Activated CD4-positive, alpha-beta T cell treated with anti-CD3 and anti-CD28 coated beads, Interleukin-2, Interleukin-4, amounts not matched to agents 100 ng/mL and 50 ng/mL, durations not matched to agents 16 hours and 8 hours (primary cell): Measurements from ENCODE around the gene TBC1D5.
"Not testable (repeated sequence)": the region's sequence is repeated elsewhere in the genome, so short reads cannot be mapped to it uniquely, and the experiment has no call there.

Experiments
- DNase-seq: peaks from one replicate; pipeline ENCODE4 v3.0.0-alpha.2; 2020; ENCODE audit warnings: low spot score

The TBC1D5 gene, protein sequence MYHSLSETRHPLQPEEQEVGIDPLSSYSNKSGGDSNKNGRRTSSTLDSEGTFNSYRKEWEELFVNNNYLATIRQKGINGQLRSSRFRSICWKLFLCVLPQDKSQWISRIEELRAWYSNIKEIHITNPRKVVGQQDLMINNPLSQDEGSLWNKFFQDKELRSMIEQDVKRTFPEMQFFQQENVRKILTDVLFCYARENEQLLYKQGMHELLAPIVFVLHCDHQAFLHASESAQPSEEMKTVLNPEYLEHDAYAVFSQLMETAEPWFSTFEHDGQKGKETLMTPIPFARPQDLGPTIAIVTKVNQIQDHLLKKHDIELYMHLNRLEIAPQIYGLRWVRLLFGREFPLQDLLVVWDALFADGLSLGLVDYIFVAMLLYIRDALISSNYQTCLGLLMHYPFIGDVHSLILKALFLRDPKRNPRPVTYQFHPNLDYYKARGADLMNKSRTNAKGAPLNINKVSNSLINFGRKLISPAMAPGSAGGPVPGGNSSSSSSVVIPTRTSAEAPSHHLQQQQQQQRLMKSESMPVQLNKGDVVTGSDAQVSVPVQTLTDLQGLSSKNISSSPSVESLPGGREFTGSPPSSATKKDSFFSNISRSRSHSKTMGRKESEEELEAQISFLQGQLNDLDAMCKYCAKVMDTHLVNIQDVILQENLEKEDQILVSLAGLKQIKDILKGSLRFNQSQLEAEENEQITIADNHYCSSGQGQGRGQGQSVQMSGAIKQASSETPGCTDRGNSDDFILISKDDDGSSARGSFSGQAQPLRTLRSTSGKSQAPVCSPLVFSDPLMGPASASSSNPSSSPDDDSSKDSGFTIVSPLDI

DNA sequence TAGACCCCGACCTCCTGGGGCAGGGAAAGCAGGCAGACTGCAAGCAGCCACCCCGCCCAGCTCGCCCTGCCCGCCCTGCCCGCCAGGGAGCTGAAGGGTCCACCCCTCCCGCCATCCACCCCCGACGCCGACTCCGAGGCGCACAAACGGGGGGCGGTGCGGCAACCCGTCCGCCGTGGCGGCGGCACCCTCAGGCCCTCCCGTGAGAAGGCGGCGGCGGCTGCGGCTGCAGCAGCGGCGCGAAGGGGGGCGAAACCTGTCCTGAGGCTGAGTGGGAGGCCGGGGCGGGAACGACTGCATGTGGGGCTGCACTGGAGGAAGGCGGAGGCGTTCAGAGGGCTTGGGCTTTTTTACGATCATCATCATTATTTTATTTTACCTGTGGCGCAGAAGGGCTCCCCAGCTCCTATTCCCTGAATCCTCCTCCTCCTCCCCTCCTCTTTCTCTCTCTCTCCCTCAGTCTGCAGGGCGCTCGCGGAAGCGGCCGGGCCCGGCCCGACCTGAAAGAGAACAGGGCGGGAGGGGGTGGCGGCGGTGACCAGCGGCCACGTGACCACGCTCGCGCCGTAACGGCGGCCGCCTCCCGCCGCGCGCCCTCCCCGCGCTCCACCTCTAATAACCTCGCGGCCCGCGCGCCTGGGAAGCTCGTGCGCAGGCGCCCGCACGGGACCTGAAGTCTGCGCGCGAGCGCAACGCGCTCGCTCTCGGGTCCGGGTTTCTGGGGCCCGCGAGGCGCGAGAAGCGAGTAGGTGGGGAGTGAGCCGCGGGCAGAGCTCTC is at the start of gene TBC1D5:
TBC1D5 (minus strand) TSS at position 530 of the 778 bp plus-strand sequence. CDS start 234,061 bp downstream, outside the sequence.
- peak; percentile 97 for DNase-seq

DNA sequence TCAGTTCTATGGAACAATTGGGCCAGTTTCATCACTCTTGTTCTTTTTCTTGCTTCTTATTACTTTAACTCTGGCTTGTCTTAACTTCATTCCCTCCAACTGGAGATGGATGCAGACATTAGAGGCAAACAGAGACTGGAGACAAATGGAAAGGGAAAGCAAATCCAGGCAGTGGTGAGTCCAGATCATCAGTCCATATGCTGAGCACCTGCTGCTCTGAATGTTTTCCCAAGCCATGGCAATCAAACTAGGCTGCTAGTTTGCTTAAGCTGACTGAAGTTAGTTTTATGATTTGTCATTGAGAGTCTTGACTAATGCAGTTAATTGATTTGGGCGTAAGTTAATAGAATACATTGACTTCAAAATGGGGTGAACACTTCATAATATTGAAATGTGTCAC is 41.0 kb upstream of the TBC1D5 start:
- no peak for DNase-seq

DNA sequence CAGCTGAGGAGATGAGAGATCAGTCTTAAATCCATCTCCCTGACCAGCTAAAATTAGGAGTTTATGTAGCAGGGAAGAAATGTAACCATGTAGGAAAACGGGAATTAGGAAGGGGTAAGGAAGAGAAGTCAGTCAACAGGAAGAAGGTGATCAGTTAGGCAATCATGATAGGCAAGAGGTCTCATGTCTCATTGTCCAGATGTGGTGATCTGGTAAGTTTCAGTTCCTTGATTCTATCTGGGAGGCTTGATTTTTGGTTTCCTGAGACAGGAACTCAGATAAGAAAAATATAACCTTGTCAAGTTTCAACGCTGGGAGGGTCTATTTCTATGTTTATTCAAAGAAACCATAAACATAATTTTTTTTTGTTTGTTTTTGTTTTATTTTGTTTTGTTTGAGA is 40.3 kb upstream of the TBC1D5 start:
- no peak for DNase-seq

DNA sequence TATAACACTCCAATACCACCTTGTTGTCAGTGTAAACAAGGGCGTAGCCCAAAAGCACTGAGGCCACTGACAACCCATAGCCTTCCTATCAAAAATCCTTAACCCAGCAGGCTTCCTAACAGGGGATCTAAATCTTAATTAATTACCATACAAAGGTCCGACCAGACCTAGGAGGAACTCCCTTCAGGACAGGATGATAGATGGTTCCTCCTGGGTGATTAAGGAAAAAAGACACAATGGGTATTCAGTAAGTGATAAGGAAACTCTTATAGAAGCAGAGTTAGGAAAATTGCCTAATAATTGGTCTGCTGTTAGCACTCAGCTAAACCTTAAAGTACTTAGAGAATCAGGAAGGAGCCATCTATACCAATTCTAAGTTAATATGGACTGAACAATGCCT is 37.9 kb upstream of the TBC1D5 start:
- DNase-seq: not testable (repeated sequence)

- DNase-seq: not testable (repeated sequence)
Observed at GRCh38 chr3:17779304-17780250, 37.1 kb upstream of the TBC1D5 start.

DNA sequence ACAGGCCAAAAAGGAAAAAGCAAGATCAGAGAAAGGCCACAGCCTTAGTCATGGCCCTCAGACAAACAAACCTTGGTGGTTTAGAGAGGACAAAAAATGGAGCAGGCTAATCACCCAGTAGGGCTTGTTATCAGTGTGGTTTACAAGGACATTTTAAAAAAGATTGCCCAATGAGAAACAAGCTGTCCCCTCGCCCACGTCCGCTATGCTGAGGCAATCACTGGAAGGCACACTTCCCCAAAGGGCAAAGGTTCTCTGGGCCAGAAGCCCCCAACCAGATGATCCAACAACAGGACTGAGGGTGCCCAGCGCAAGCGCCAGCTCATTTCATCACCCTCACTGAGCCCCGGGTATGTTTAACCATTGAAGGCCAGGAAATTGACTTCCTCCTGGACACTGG is 34.9 kb upstream of the TBC1D5 start:
- DNase-seq: not testable (repeated sequence)

GRCh38 chr3:17775073-17775472 is 32.6 kb upstream of the TBC1D5 start:
- no peak for DNase-seq

DNA sequence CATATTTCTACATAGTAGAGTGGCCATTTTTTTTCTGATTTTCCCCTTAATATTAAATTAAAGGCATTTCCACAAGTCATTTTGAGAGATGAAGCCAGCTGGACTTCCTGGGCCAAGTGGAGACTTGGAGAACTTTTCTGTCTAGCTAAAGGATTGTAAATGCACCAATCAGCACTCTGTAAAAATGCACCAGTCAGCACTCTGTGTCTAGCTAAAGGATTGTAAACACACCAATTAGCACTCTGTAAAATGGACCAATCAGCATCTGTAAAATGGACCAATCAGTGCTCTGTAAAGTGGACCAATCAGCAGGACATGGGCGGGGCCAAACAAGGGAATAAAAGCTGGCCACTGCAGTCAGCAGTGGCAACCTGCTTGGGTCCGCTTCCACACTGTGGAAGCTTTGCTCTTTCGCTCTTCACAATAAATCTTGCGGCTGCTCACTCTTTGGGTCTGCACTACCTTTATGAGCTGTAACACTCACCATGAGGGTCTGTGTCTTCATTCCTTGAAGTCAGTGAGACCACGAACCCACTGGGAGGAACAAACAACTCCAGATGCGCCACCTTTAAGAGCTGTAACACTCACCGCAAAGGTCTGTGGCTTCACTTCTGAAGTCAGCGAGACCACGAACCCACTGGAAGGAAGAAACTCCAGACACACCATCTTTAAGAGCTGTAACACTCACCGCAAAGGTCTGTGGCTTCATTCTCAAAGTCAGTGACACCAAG is 31.9 kb upstream of the TBC1D5 start:
- peak; percentile 43 for DNase-seq

- no peak for DNase-seq
Observed at GRCh38 chr3:17772556-17772955, 30.1 kb upstream of the TBC1D5 start.

- DNase-seq: no peak
Observed at GRCh38 chr3:17771177-17772017, 29.0 kb upstream of the TBC1D5 start.

DNA sequence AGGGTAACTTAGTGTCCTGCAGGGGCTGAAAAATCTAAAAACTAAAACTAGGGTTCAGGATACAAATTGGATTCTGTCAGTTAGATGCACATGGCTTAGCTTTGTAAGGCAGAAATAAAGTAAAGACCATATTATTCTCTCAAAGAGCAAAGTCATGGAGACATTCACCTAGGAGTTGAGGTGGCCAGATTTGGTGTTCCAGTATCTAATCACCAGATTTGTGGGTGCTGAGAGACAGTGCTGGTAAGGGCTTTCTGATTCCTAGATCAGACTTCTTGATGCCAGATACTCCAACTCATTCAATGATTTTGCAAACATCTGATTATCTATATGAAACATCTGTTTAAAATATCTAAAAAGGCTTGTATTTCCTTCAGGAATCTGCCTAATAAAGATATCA is 28.3 kb upstream of the TBC1D5 start:
- no peak for DNase-seq

- DNase-seq: no peak
Observed at GRCh38 chr3:17765819-17766472, 23.5 kb upstream of the TBC1D5 start.

GRCh38 chr3:17761563-17761962 is 19.1 kb upstream of the TBC1D5 start:
- DNase-seq: no peak

GRCh38 chr3:17759901-17760300 is 17.5 kb upstream of the TBC1D5 start:
- no peak for DNase-seq

- DNase-seq: no peak
Observed at GRCh38 chr3:17755836-17756235, 13.4 kb upstream of the TBC1D5 start.

- no peak for DNase-seq
Observed at GRCh38 chr3:17753632-17753992, 11.2 kb upstream of the TBC1D5 start.

DNA sequence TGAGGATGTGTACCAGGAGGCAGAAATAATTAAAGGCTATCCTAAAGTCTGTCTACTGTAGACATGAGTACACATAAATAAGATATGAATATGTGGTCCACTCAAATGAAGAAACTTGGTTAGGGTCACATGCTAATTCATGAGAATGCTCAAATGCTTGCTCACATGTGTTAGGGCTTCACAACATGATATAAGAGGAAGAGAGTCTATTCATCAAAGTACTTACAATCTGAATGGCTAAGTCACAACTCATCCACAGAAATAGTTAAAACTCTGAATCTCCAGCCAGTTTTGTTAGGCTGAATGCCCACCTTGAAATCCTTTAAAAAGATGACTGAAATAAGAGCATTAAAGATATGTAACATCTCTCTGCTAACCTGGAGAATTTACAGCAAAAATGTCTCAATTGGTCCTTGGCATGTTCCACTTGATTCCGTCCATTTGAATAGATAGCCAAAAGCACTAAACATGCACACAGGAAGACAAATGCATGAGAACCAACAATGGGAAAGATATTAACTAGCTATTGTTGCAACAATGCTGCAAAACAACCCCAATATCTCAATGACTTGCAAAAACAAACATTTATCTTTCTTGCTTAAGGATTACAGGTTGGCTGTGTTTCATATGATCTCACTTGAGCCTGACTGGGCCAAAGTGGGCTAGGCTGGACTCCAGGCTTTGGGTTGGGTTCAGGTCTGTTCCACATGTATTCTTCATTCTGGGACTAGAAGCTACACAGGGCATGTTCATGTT is 10.6 kb upstream of the TBC1D5 start:
- no peak for DNase-seq

GRCh38 chr3:17752436-17752835 is 10.0 kb upstream of the TBC1D5 start:
- DNase-seq: no peak
